A549 (cell line): ENCODE results near the gene FDXACB1.

Source experiments
- BHLHE40 ChIP-seq: IDR thresholded peaks from 2 replicates; pipeline ENCODE4 v1.6.1; 2012; ENCODE audit warnings: low read depth, low read length, inconsistent platforms
- JUN ChIP-seq, 2 experiments: fragments of >200 bp; sonication (Bioruptor Twin); formaldehyde crosslinking; IDR thresholded peaks; 2 replicates in 1 of 2; 3 replicates in 1 of 2; pipeline ENCODE4 v1.6.1; 2016 to 2017
- KDM5A ChIP-seq: fragments of 200-600 bp; sonication (generic); IDR thresholded peaks from 2 replicates; pipeline ENCODE4 v1.6.1; 2016; ENCODE audit warnings: antibody characterized with exemption, mild to moderate bottlenecking
- MAFK ChIP-seq: fragments of 450-650 bp; IDR thresholded peaks from 2 replicates; pipeline ENCODE4 v1.6.1; 2014; ENCODE audit not compliant: partially characterized antibody
- POLR2A ChIP-seq: IDR thresholded peaks from 2 replicates; pipeline ENCODE4 v1.6.1; 2012; ENCODE audit warnings: mild to moderate bottlenecking, low read length
- POLR2AphosphoS2 ChIP-seq: conservative IDR thresholded peaks from 2 replicates; pipeline ENCODE4 v1.6.1; 2012; ENCODE audit warnings: low read length, improper control_type of control experiment, inconsistent platforms
- RAD21 ChIP-seq, 2 experiments: fragments of >200 bp in 1 of 2; sonication (Bioruptor Twin) in 1 of 2; formaldehyde crosslinking in 1 of 2; IDR thresholded peaks in 1 of 2; conservative IDR thresholded peaks in 1 of 2; 2 replicates in 1 of 2; 3 replicates in 1 of 2; pipeline ENCODE4 v1.6.1; 2012 to 2018; ENCODE audit warnings: inconsistent platforms in 1 of 2
- TP53 ChIP-seq: fragments of 250-450 bp; sonication (Bioruptor Pico); IDR thresholded peaks from 2 replicates; pipeline ENCODE4 v1.5.0; 2021; ENCODE audit warnings: mild to moderate bottlenecking, moderate library complexity
- TF ChIP-seq, protein P1 (sequence below): fragments of 150-350 bp; IDR thresholded peaks from 2 replicates; pipeline ENCODE4 v1.6.1; 2014; ENCODE audit warnings: low read depth, mild to moderate bottlenecking, low read length
- TF ChIP-seq, protein P2 (sequence below): fragments of >200 bp; sonication (Bioruptor Twin); formaldehyde crosslinking; IDR thresholded peaks from 3 replicates; pipeline ENCODE4 v1.5.1; 2016
- TF ChIP-seq, protein P3 (sequence below): fragments of 200-600 bp; sonication (generic); IDR thresholded peaks from 2 replicates; pipeline ENCODE4 v1.6.1; 2016; ENCODE audit warnings: antibody characterized with exemption, mild to moderate bottlenecking, moderate library complexity

DNA sequence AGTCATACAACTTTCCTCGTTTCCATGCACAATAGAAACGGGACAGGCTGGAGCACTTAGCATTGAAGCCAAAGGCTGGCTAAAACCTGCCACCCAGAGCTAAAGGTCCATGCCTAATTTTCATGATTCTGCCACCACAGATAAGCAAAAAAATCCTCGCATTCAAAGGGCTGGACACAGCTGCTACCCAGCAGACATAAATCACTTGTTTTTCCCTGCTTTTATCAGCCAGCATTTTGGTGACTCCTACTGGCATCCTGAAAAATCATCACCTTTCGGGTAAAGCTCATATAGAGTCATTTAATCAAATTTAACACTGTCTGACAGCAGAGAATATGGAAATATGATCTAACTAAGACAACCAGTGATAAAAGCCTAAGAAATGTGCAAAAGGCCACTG is 45.4 kb downstream of the FDXACB1 start:
- TF ChIP-seq, protein P1, sequence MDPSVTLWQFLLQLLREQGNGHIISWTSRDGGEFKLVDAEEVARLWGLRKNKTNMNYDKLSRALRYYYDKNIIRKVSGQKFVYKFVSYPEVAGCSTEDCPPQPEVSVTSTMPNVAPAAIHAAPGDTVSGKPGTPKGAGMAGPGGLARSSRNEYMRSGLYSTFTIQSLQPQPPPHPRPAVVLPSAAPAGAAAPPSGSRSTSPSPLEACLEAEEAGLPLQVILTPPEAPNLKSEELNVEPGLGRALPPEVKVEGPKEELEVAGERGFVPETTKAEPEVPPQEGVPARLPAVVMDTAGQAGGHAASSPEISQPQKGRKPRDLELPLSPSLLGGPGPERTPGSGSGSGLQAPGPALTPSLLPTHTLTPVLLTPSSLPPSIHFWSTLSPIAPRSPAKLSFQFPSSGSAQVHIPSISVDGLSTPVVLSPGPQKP, result no peak
- no peak for TF ChIP-seq JUN (IDR thresholded peaks at IDR 0.05)
- TF ChIP-seq, protein P2, sequence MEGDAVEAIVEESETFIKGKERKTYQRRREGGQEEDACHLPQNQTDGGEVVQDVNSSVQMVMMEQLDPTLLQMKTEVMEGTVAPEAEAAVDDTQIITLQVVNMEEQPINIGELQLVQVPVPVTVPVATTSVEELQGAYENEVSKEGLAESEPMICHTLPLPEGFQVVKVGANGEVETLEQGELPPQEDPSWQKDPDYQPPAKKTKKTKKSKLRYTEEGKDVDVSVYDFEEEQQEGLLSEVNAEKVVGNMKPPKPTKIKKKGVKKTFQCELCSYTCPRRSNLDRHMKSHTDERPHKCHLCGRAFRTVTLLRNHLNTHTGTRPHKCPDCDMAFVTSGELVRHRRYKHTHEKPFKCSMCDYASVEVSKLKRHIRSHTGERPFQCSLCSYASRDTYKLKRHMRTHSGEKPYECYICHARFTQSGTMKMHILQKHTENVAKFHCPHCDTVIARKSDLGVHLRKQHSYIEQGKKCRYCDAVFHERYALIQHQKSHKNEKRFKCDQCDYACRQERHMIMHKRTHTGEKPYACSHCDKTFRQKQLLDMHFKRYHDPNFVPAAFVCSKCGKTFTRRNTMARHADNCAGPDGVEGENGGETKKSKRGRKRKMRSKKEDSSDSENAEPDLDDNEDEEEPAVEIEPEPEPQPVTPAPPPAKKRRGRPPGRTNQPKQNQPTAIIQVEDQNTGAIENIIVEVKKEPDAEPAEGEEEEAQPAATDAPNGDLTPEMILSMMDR, result no peak
- TF ChIP-seq POLR2A, result no peak
- TF ChIP-seq RAD21 (conservative IDR thresholded peaks at IDR 0.05 in 1 of 2, IDR thresholded peaks at IDR 0.05 in 1 of 2), result no peak
- no peak for TF ChIP-seq TP53 (CRISPR knock-in tag)
- TF ChIP-seq KDM5A, result no peak
- no peak for TF ChIP-seq BHLHE40
- TF ChIP-seq, protein P3, sequence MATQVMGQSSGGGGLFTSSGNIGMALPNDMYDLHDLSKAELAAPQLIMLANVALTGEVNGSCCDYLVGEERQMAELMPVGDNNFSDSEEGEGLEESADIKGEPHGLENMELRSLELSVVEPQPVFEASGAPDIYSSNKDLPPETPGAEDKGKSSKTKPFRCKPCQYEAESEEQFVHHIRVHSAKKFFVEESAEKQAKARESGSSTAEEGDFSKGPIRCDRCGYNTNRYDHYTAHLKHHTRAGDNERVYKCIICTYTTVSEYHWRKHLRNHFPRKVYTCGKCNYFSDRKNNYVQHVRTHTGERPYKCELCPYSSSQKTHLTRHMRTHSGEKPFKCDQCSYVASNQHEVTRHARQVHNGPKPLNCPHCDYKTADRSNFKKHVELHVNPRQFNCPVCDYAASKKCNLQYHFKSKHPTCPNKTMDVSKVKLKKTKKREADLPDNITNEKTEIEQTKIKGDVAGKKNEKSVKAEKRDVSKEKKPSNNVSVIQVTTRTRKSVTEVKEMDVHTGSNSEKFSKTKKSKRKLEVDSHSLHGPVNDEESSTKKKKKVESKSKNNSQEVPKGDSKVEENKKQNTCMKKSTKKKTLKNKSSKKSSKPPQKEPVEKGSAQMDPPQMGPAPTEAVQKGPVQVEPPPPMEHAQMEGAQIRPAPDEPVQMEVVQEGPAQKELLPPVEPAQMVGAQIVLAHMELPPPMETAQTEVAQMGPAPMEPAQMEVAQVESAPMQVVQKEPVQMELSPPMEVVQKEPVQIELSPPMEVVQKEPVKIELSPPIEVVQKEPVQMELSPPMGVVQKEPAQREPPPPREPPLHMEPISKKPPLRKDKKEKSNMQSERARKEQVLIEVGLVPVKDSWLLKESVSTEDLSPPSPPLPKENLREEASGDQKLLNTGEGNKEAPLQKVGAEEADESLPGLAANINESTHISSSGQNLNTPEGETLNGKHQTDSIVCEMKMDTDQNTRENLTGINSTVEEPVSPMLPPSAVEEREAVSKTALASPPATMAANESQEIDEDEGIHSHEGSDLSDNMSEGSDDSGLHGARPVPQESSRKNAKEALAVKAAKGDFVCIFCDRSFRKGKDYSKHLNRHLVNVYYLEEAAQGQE, result no peak
- no peak for TF ChIP-seq MAFK
- TF ChIP-seq POLR2AphosphoS2, result no peak
